H1 (cell line): ENCODE measurements around the gene FCRL6. TPM values are rescaled to one million over a fixed set of nuclear protein-coding genes. Genes with fewer than 3 reads are reported as not detected.

Experiments used
- CTCF ChIA-PET: fragments of 300-600 bp; sonication (Branson Sonifier 250); formaldehyde crosslinking; loops from one replicate; lab custom pipeline; 2021; ENCODE audit not compliant: partially characterized antibody; lab: Charles Lee
- POLR2A ChIA-PET: fragments of 300-600 bp; sonication (Branson Sonifier 250); formaldehyde crosslinking; loops from one replicate; lab custom pipeline; 2021; ENCODE audit warnings: inconsistent platforms; ENCODE audit not compliant: partially characterized antibody; lab: Charles Lee
- DNase-seq, 2 experiments: peaks; one replicate each; pipeline versions ENCODE4 v3.0.0 to v3.0.0-alpha.2; 2010 to 2022; ENCODE audit warnings: low spot score in 2 of 2, low read depth in 1 of 2, mixed read lengths in 1 of 2
- FAIRE-seq: peaks from 2 replicates; lab custom pipeline; 2011; peaks lifted over from hg19 to GRCh38; lab: Jason Lieb, UNC
- H2AFZ ChIP-seq: 2 replicates; pipeline ENCODE4 v1.8.1; 2012; ENCODE audit warnings: low read length, inconsistent platforms
- H2AK5ac ChIP-seq: 2 replicates; pipeline ENCODE4 v1.6.1; 2013; ENCODE audit warnings: low read depth, low read length
- H2BK120ac ChIP-seq: replicated peaks from 2 replicates; pipeline ENCODE3; 2013; ENCODE audit warnings: low read depth, low read length, inconsistent platforms
- H2BK12ac ChIP-seq: 2 replicates; pipeline ENCODE4 v1.6.1; 2013; ENCODE audit warnings: low read depth, low read length
- H2BK15ac ChIP-seq: 2 replicates; pipeline ENCODE4 v1.6.1; 2013; ENCODE audit warnings: low read length
- H2BK20ac ChIP-seq: 2 replicates; pipeline ENCODE4 v1.6.1; 2013; ENCODE audit warnings: low read length
- H2BK5ac ChIP-seq: 2 replicates; pipeline ENCODE4 v1.6.1; 2013; ENCODE audit warnings: low read depth, low read length
- H3K14ac ChIP-seq: 2 replicates; pipeline ENCODE4 v1.6.1; 2013; ENCODE audit warnings: inconsistent platforms; ENCODE audit not compliant: insufficient read length
- H3K18ac ChIP-seq: 2 replicates; pipeline ENCODE4 v1.6.1; 2013; ENCODE audit warnings: low read length; ENCODE audit errors: extremely low read depth
- H3K23ac ChIP-seq: 2 replicates; pipeline ENCODE4 v1.6.1; 2013; ENCODE audit warnings: inconsistent platforms; ENCODE audit not compliant: insufficient read length
- H3K23me2 ChIP-seq: 2 replicates; pipeline ENCODE4 v1.6.1; 2013; ENCODE audit warnings: low read depth, low read length
- H3K27ac ChIP-seq: 2 replicates; pipeline ENCODE4 v1.6.1; 2011; ENCODE audit warnings: low read depth, low read length, inconsistent platforms
- H3K27me3 ChIP-seq, 4 experiments: replicated peaks in 1 of 4; 1 replicate in 1 of 4; 2 replicates in 3 of 4; pipeline versions ENCODE4 v1.6.1 to v1.8.1; 2011 to 2013; ENCODE audit warnings: low read length in 3 of 4, mild to moderate bottlenecking in 3 of 4, inconsistent platforms in 2 of 4, mixed read lengths in 2 of 4, moderate library complexity in 1 of 4; ENCODE audit not compliant: control insufficient read depth in 3 of 4, insufficient read depth in 3 of 4; ENCODE audit errors: extremely low read depth in 1 of 4
- H3K36me3 ChIP-seq, 4 experiments: 2 replicates each; pipeline versions ENCODE4 v1.6.1 to v1.8.1; 2011 to 2013; ENCODE audit warnings: mild to moderate bottlenecking in 4 of 4, low read length in 3 of 4, moderate library complexity in 2 of 4, control low read depth in 1 of 4, inconsistent platforms in 1 of 4; ENCODE audit not compliant: insufficient read depth in 4 of 4, control insufficient read depth in 2 of 4
- H3K4ac ChIP-seq: replicated peaks from 2 replicates; pipeline ENCODE3; 2013; ENCODE audit warnings: low read length, low read depth, mixed read lengths, inconsistent platforms; ENCODE audit not compliant: insufficient read length
- H3K4me1 ChIP-seq, 4 experiments: replicated peaks in 1 of 4; 1 replicate in 1 of 4; 2 replicates in 3 of 4; pipeline versions ENCODE4 v1.6.1 to v1.8.1; 2011 to 2013; ENCODE audit warnings: low read length in 3 of 4, inconsistent platforms in 2 of 4, mixed read lengths in 1 of 4; ENCODE audit not compliant: insufficient read depth in 4 of 4, control insufficient read depth in 3 of 4
- H3K4me2 ChIP-seq, 2 experiments: 2 replicates each; pipeline versions ENCODE4 v1.6.1 to v1.8.1; 2011 to 2013; ENCODE audit warnings: low read depth in 2 of 2, low read length in 2 of 2, control low read depth in 1 of 2, inconsistent platforms in 1 of 2, mild to moderate bottlenecking in 1 of 2; ENCODE audit not compliant: insufficient read depth in 1 of 2
- H3K4me3 ChIP-seq, 4 experiments: fragments of 200-600, 300-600 bp in 1 of 4; sonication (generic), shearing (Covaris generic), sonication (Bioruptor Twin) in 1 of 4; 2 replicates each; pipeline versions ENCODE4 v1.5.1 to v1.8.1; 2011 to 2016; ENCODE audit warnings: low read length in 4 of 4, low read depth in 3 of 4, control low read depth in 2 of 4, inconsistent platforms in 2 of 4, mild to moderate bottlenecking in 2 of 4, mixed read lengths in 1 of 4, moderate library complexity in 1 of 4; ENCODE audit not compliant: insufficient read depth in 2 of 4; ENCODE audit errors: extremely low read depth in 1 of 4
- H3K56ac ChIP-seq: replicated peaks from 2 replicates; pipeline ENCODE3; 2013; ENCODE audit warnings: low read depth, mild to moderate bottlenecking, mixed read lengths, low read length, inconsistent platforms; ENCODE audit not compliant: insufficient read length
- H3K79me1 ChIP-seq: 2 replicates; pipeline ENCODE4 v1.6.1; 2013; ENCODE audit warnings: low read depth, low read length, control low read depth
- H3K79me2 ChIP-seq, 2 experiments: 2 replicates each; pipeline versions ENCODE4 v1.6.1 to v1.8.1; 2012 to 2013; ENCODE audit warnings: low read length in 2 of 2, mild to moderate bottlenecking in 2 of 2, inconsistent platforms in 1 of 2; ENCODE audit not compliant: insufficient read depth in 2 of 2, control insufficient read depth in 1 of 2
- H3K9ac ChIP-seq, 4 experiments: replicated peaks in 1 of 4; 1 replicate in 1 of 4; 2 replicates in 3 of 4; pipeline versions ENCODE4 v1.6.1 to v1.8.1; 2011 to 2013; ENCODE audit warnings: low read depth in 3 of 4, low read length in 3 of 4, control low read depth in 2 of 4, mild to moderate bottlenecking in 2 of 4, moderate library complexity in 2 of 4, inconsistent platforms in 1 of 4; ENCODE audit errors: extremely low read depth in 1 of 4
- H3K9me3 ChIP-seq, 2 experiments: 2 replicates each; pipeline versions ENCODE4 v1.6.1 to v1.8.1; 2012 to 2013; ENCODE audit warnings: mild to moderate bottlenecking in 2 of 2, moderate library complexity in 2 of 2, control low read depth in 1 of 2, inconsistent platforms in 1 of 2, low read depth in 1 of 2, low read length in 1 of 2, mixed read lengths in 1 of 2; ENCODE audit not compliant: insufficient read depth in 2 of 2
- H4K20me1 ChIP-seq, 2 experiments: replicated peaks in 1 of 2; 2 replicates each; pipeline versions ENCODE3 to v1.8.1; 2011 to 2013; ENCODE audit warnings: inconsistent platforms in 2 of 2, low read length in 2 of 2, mild to moderate bottlenecking in 1 of 2; ENCODE audit not compliant: insufficient read depth in 2 of 2, control insufficient read depth in 1 of 2
- H4K5ac ChIP-seq: 2 replicates; pipeline ENCODE4 v1.6.1; 2013; ENCODE audit warnings: low read length, low read depth, mixed read lengths, inconsistent platforms; ENCODE audit not compliant: insufficient read length
- H4K8ac ChIP-seq: 2 replicates; pipeline ENCODE4 v1.8.0; 2013; ENCODE audit warnings: mild to moderate bottlenecking, moderate library complexity, low read length, inconsistent platforms; ENCODE audit not compliant: insufficient read depth; ENCODE audit errors: extremely low read depth
- H4K91ac ChIP-seq: replicated peaks from 2 replicates; pipeline ENCODE3; 2013; ENCODE audit warnings: low read length, mixed read lengths, inconsistent platforms; ENCODE audit not compliant: insufficient read length
- CBX8 ChIP-seq: fragments of 300-800, 300-1000 bp; sonication (generic); IDR thresholded peaks from 2 replicates; pipeline ENCODE4 v1.7.1; 2016; ENCODE audit warnings: low read depth, low read length, borderline replicate concordance
- CTBP2 ChIP-seq: IDR thresholded peaks from 2 replicates; pipeline ENCODE4 v1.7.0; 2011; ENCODE audit warnings: borderline replicate concordance, mild to moderate bottlenecking, moderate library complexity, mixed read lengths, low read length; ENCODE audit not compliant: insufficient read depth, insufficient read length
- GTF2F1 ChIP-seq: IDR thresholded peaks from 2 replicates; pipeline ENCODE4 v1.6.1; 2012; ENCODE audit warnings: low read depth, low read length, improper control_type of control experiment, borderline replicate concordance
- KDM5A ChIP-seq: fragments of 200-600 bp; IDR thresholded peaks from 2 replicates; pipeline ENCODE4 v1.7.1; 2012; ENCODE audit warnings: mild to moderate bottlenecking, low read length, inconsistent platforms, mixed read lengths
- PHF8 ChIP-seq: fragments of 200-600 bp; sonication (generic); conservative IDR thresholded peaks from 2 replicates; pipeline ENCODE4 v1.7.1; 2012; ENCODE audit warnings: low read depth, mild to moderate bottlenecking, inconsistent platforms, low read length, moderate library complexity
- RXRA ChIP-seq: IDR thresholded peaks from 2 replicates; pipeline ENCODE4 v1.6.1; 2011; ENCODE audit warnings: low read depth, mild to moderate bottlenecking, low read length, moderate library complexity; ENCODE audit not compliant: insufficient read depth
- SIRT6 ChIP-seq: IDR thresholded peaks from one replicate; pipeline ENCODE4 v1.7.1; 2012; ENCODE audit warnings: low read length, inconsistent platforms
- SP1 ChIP-seq: IDR thresholded peaks from 2 replicates; pipeline ENCODE4 v1.6.1; 2011; ENCODE audit warnings: low read depth, low read length
- SRF ChIP-seq: IDR thresholded peaks from 2 replicates; pipeline ENCODE4 v1.6.1; 2011; ENCODE audit warnings: mild to moderate bottlenecking, low read depth, low read length, moderate library complexity
- TAF7 ChIP-seq: optimal IDR thresholded peaks from 2 replicates; pipeline ENCODE3; 2011; ENCODE audit warnings: low read depth, mild to moderate bottlenecking, inconsistent platforms, low read length, moderate library complexity, borderline replicate concordance
- TBP ChIP-seq: IDR thresholded peaks from 2 replicates; pipeline ENCODE4 v1.6.1; 2011; ENCODE audit warnings: low read depth, low read length, improper control_type of control experiment
- ZNF274 ChIP-seq: IDR thresholded peaks from 2 replicates; pipeline ENCODE4 v1.7.0; 2012; ENCODE audit warnings: low read length, borderline replicate concordance; ENCODE audit errors: extremely low read depth
- WGBS, 2 experiments: shearing (Covaris generic) in 1 of 2; methylation state at CpG; one replicate each; pipeline versions ENCODE4 v1.1.6 to v1.1.7; 2013 to 2015; ENCODE audit warnings: low lambda C conversion rate in 2 of 2, mixed read lengths in 2 of 2, inconsistent platforms in 1 of 2, low coverage in 1 of 2, missing lambda C conversion rate in 1 of 2; ENCODE audit not compliant: insufficient replicate concordance in 2 of 2, insufficient coverage in 1 of 2, insufficient read length in 1 of 2; ENCODE audit errors: extremely low coverage in 1 of 2, missing lambda C conversion rate in 1 of 2; 5-methylcytosine and 5-hydroxymethylcytosine counted together
- polyA plus RNA-seq, 7 experiments: library from polyadenylated mRNA; depleted of rRNA in 3 of 7; stranded (reverse) in 5 of 7; unstranded in 2 of 7; fragments of >200 nt in 5 of 7; fragments of 200-250 nt in 2 of 7; gene quantifications; 1 replicate in 5 of 7; 2 replicates in 1 of 7; 4 replicates in 1 of 7; pipeline versions ENCODE4 v1.2.1 to v1.2.3, GENCODE V29; 2011 to 2013; ENCODE audit warnings: missing spikeins in 2 of 7, mixed read lengths in 2 of 7
- total RNA-seq: library from RNA; stranded (reverse); fragmentation: NEBNext Ultra II Directional; extraction: Animal tissue kit (Norgen Biotek cat#: 25700); gene quantifications from 2 replicates; pipeline ENCODE4 v1.2.1, GENCODE V29; 2021

The FCRL6 gene
- total and polyA plus RNA-seq, 2 of the 8 experiments (the other 6 are each of a cell fraction or from before 2014, with no cell fraction given): not detected

GRCh38 chr1:159845751-159846629 lies 43.8 kb downstream of the FCRL6 start:
- Histone ChIP-seq H3K4me2 (no peak overlapping the region), H4K20me1 (peaks cover 0 to 2% of the 10 kb centered on the region in 2 experiments), H3K4me3 (no peak overlapping the region), H4K8ac (no peak overlapping the region), H3K4ac (no peak overlapping the region), H2AFZ (no peak overlapping the region), H2BK120ac (no peak overlapping the region), H3K56ac (no peak overlapping the region), H3K14ac (no peak overlapping the region), H4K5ac (no peak overlapping the region), H3K27ac (no peak overlapping the region), H4K91ac (no peak overlapping the region), H3K23me2 (no peaks in the 10 kb centered on the region), H3K36me3 (no peaks in the 10 kb centered on the region), H2BK12ac (no peak overlapping the region), H3K9me3 (no peaks in the 10 kb centered on the region), H3K79me2 (no peaks in the 10 kb centered on the region), H3K9ac (no peak overlapping the region; a peak in 1 of 7 replicates), H2AK5ac (no peak overlapping the region), H3K18ac (no peak overlapping the region), H2BK20ac (no peak overlapping the region), H3K4me1 (no peaks in the 10 kb centered on the region; a peak in 1 of 7 replicates), H2BK5ac (no peak overlapping the region), H3K79me1 (no peaks in the 10 kb centered on the region), H3K27me3 (0 out of 7 replicates have a peak, but pooled peaks cover 0 to 2% (median 0%) of the 10 kb centered on the region in 4 experiments), H2BK15ac (no peak overlapping the region), H3K23ac (no peak overlapping the region)
- 87% methylated on average over 13 of the region's 13 CpGs; no CpG with 5 or more reads in 1 of the 2 experiments for whole genome bisulfite sequencing, 2 experiments
- no peak for FAIRE-seq
- POLR2A ChIA-PET: no interaction called here
- no peak for DNase-seq
- CTCF ChIA-PET: interaction anchor here (0.6 to 2.1 kb wide), 5 partner anchors 9 to 55 kb away, joined by 3 to 5 read pairs (median 3); no protein-coding TSS in a partner anchor
- TF ChIP-seq KDM5A (no peak), SP1 (no peak), SIRT6 (no peak), ZNF274 (no peak), GTF2F1 (no peak), TBP (no peak), CTBP2 (no peak), CBX8 (no peak), SRF (no peak), TAF7 (no peak), PHF8 (no peak), RXRA (no peak)
